ENCODE measurements around the gene SPPL3.

SPPL3 gene

GRCh38 chr12:120739031-120739762, 165.0 kb downstream of the SPPL3 start:
- H3K27ac ChIP-seq = no peak overlapping the region
- no peak for DNase-seq (ENCODE audit: low spot score)
- POLR2A ChIA-PET (ENCODE audit: low non-redundant PET) = no interaction called here
- TF ChIP-seq, protein P1, sequence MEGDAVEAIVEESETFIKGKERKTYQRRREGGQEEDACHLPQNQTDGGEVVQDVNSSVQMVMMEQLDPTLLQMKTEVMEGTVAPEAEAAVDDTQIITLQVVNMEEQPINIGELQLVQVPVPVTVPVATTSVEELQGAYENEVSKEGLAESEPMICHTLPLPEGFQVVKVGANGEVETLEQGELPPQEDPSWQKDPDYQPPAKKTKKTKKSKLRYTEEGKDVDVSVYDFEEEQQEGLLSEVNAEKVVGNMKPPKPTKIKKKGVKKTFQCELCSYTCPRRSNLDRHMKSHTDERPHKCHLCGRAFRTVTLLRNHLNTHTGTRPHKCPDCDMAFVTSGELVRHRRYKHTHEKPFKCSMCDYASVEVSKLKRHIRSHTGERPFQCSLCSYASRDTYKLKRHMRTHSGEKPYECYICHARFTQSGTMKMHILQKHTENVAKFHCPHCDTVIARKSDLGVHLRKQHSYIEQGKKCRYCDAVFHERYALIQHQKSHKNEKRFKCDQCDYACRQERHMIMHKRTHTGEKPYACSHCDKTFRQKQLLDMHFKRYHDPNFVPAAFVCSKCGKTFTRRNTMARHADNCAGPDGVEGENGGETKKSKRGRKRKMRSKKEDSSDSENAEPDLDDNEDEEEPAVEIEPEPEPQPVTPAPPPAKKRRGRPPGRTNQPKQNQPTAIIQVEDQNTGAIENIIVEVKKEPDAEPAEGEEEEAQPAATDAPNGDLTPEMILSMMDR (conservative IDR thresholded peaks at IDR 0.05; ENCODE audit: low read depth) = no peak
- CTCF ChIA-PET = interaction anchor here (0.6 kb wide), 2 partner anchors 161 to 232 kb away, joined by 3 to 6 read pairs; no protein-coding TSS in a partner anchor

GRCh38 chr12:120738252-120739030, 165.7 kb downstream of the SPPL3 start:
- POLR2A ChIA-PET (ENCODE audit: low non-redundant PET) = no interaction called here
- no peak for DNase-seq (ENCODE audit: low spot score)
- CTCF ChIA-PET = interaction anchor here (0.6 kb wide), 1 partner anchor 162 kb away, joined by 6 read pairs; no protein-coding TSS in a partner anchor
- no peak overlapping the region for H3K27ac ChIP-seq
- TF ChIP-seq, protein P1 (conservative IDR thresholded peaks at IDR 0.05; ENCODE audit: low read depth) = no peak

DNA sequence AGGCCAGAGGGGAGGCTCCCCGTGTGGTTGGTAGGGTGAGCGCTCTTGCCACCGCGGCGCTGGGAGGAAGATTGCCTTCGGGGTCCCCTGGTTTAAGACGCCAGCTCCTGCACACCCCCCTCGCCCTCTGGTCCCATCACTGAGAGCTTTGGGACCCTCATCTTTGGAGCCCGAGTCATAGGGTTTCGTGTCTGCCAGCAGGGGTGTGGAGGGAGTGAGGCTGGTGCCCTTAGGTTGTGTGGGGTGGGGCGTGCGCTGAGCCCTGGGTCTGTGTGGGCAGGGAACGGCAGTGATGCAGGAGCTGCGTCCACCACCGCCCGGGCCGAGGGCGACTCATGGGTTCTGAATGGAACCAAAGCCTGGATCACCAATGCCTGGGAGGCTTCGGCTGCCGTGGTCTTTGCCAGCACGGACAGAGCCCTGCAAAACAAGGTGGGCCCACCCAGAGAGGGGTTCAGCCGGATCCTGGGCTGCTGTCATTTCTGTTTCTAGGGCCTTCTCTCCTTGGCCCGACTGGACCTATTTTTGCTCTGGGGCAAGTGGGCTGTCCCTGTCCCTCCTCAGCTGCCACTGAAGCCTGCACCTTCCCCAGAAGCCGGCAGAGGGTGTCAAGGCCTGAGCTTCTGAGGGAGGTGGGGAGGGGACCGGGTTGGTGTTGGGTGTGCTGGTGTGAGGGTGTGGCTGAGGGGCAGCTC, 166.5 kb downstream of the SPPL3 start:
- CTCF ChIA-PET = no interaction called here
- POLR2A ChIA-PET (ENCODE audit: low non-redundant PET) = no interaction called here
- TF ChIP-seq, protein P1 (conservative IDR thresholded peaks at IDR 0.05; ENCODE audit: low read depth) = no peak
- DNase-seq (ENCODE audit: low spot score) = no peak
- no peak overlapping the region for H3K27ac ChIP-seq

DNA sequence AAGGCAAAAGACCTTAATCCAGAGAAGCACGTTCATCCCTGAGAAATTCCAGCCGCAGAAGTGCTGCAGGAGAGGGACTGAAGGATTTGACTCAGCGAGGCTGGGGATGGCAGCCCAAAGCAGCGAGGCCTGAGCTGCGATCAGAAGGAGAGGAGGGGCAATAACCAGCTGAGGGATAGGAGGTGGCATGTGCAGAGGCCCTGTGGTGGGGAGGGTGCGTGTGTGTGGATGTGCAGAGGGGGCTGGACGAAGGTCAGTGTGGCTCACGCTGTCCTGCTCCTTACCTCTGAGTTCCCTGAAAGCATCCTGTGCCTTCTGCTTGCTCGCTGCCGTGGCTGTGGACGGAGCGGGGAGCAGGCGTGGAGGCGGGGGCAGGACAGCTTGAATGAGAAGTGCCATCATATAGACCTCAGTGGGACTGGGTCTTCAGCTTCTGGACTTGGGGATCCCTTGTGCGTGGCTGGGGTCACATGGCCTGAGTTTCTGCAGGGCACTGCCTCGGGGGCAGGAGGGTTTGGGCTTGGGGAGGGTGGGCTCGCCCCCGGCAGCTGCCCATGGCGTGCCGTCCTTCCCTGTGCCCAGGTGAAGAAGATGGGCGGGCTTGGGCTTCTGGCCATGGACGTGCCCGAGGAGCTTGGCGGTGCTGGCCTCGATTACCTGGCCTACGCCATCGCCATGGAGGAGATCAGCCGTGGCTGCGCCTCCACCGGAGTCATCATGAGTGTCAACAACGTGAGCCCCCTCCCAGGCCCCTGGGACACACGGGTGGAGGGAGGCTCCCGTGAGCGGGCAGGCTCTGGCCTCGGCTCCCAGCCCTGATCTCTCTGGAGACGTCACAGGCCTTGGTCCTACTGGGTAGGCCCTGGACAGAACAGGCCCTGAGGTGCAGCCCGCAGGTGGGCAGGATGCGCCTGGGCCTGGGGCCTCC, 167.5 kb downstream of the SPPL3 start:
- H3K27ac ChIP-seq = no peak overlapping the region
- ChIA-PET POLR2A (ENCODE audit: low non-redundant PET) (no interaction called here), CTCF (no interaction called here)
- DNase-seq (ENCODE audit: low spot score) = no peak
- TF ChIP-seq, protein P1 (conservative IDR thresholded peaks at IDR 0.05; ENCODE audit: low read depth) = no peak

DNA sequence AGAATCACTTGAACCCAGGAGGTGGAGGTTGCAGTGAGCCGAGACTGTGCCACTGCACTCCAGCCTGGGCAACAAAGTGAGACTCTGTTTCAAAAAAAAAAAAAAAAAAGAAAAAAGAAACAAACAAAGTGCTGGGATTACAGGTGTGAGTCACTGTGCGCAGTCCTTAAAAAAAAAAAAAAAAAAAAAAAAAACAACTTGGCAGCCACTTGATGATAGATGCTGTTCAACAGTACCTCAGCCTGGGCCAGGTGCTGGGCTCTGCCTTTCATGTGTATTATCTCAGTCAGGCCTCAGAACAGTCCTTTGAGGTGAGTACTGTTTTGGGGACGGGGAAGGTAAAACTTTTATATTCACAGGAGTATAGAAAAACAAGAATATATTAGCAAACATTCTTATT, 169.0 kb downstream of the SPPL3 start:
- ChIA-PET POLR2A (ENCODE audit: low non-redundant PET) (no interaction called here), CTCF (no interaction called here)
- DNase-seq (ENCODE audit: low spot score) = no peak
- TF ChIP-seq, protein P1 (conservative IDR thresholded peaks at IDR 0.05; ENCODE audit: low read depth) = no peak
- H3K27ac ChIP-seq = no peak overlapping the region

Data from RWPE1 (cell line).